AG09319 (cell line): Measurements from ENCODE around the gene TRIM54.

ENCODE experiments used
- DNase-seq: peaks from one replicate; pipeline ENCODE4 v3.0.0-alpha.2; 2010; ENCODE audit warnings: low read depth; ENCODE audit errors: extremely low read depth
- TF ChIP-seq, protein P1 (sequence below): IDR thresholded peaks from 2 replicates; pipeline ENCODE4 v1.5.1; 2011; ENCODE audit warnings: low read depth, mild to moderate bottlenecking, inconsistent platforms, low read length, moderate library complexity

Gene TRIM54

GRCh38 chr2:27275211-27276150 is 6.7 kb upstream of the TRIM54 start, which contains the start of gene DNAJC5G:
Gene DNAJC5G (plus strand): TSS chr2:27275433. CDS start chr2:27276729, 1,296 bp downstream.
- DNase-seq, result no peak

DNA sequence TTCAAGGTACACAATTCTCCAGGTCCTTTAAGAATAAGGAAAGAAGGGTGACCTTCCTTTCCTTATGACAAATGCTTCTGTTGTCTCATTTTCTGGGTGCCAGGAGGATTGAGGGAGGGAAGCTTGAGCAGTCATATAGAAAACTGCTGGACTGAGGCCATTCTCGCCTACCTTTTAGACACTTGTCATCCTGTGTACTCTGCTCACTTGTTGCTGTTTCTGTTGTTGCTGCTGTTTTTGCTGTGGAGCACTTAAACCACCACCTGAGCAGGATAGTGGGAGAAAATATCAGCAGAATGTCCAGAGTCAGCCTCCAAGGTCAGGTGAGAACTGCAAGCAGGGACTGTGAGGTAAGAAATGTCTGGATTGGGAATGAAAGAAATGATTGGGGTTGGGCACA is 4.2 kb upstream of the TRIM54 start:
- no peak for DNase-seq
- TF ChIP-seq, protein P1, sequence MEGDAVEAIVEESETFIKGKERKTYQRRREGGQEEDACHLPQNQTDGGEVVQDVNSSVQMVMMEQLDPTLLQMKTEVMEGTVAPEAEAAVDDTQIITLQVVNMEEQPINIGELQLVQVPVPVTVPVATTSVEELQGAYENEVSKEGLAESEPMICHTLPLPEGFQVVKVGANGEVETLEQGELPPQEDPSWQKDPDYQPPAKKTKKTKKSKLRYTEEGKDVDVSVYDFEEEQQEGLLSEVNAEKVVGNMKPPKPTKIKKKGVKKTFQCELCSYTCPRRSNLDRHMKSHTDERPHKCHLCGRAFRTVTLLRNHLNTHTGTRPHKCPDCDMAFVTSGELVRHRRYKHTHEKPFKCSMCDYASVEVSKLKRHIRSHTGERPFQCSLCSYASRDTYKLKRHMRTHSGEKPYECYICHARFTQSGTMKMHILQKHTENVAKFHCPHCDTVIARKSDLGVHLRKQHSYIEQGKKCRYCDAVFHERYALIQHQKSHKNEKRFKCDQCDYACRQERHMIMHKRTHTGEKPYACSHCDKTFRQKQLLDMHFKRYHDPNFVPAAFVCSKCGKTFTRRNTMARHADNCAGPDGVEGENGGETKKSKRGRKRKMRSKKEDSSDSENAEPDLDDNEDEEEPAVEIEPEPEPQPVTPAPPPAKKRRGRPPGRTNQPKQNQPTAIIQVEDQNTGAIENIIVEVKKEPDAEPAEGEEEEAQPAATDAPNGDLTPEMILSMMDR, result no peak

More at GRCh38 chr2:27275211-27276150, 6.7 kb upstream of the TRIM54 start, which contains the start of gene DNAJC5G:
- TF ChIP-seq, protein P1, result no peak

DNA sequence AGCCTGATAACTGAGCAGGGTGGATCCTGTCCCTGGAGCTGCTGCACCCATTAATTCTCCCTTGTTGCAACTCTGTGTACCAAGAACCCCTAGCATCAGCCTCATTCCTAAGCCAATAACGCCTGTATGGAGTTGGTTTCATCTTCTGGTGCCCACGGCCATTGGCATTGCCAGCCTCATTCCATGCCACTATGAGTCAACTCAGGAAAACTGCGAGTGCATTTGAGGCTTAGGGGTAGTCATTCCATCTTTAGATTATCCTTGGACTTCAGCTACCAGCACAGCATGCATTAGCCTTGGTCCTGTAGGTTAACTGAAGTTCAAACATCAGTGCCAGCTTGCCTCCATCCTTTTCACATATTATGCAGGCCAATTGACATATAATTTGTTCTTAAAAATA is 1.4 kb upstream of the TRIM54 start:
- TF ChIP-seq, protein P1, result no peak
- no peak for DNase-seq

DNA sequence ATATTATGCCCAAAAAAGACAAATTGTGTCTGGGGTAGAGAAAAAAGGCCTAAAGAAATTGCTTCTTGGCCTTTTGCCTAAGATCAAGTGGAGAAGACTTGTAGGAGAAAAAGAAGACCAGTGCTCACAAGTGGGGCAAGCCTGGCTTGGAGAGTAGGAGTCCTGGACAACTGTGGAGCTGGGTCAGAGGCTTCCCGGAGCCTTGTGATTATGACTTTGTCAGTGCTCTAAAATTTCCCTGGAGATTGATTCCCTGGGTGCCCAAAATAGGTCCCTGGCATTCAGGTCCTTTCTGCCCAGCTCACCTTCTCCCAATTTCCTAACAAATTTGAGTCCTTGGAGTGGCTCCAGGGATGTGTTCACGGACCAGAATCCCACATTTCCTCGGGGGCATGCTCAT is 787 bp upstream of the TRIM54 start:
- TF ChIP-seq, protein P1, result no peak

DNA sequence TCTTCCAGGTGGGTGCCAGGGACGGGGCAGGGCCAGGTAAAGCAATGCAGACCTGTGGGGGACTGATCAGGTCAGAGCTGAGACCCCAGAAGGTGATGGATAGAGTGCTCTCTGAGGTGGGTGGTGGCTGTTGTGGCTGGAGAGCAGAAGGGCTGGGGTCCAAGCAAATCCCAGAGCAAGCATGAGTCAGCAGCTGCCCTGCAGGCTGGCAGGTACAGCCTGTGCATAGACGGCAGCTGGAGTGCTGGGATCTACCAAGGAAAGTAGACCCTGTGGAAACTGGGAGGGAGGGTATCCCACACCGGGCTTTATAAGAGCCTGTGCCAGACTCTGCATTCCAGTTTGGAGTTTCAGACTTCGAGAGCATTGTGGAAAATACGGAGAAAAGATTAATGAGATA is 663 bp downstream of the TRIM54 start:
- TF ChIP-seq, protein P1, result no peak

More for the DNA sequence above, 787 bp upstream of the TRIM54 start:
- no peak for DNase-seq

GRCh38 chr2:27284996-27285395 is 2.8 kb downstream of the TRIM54 start:
- no peak for DNase-seq
- TF ChIP-seq, protein P1, result no peak

More for the DNA sequence above, 663 bp downstream of the TRIM54 start:
- no peak for DNase-seq

DNA sequence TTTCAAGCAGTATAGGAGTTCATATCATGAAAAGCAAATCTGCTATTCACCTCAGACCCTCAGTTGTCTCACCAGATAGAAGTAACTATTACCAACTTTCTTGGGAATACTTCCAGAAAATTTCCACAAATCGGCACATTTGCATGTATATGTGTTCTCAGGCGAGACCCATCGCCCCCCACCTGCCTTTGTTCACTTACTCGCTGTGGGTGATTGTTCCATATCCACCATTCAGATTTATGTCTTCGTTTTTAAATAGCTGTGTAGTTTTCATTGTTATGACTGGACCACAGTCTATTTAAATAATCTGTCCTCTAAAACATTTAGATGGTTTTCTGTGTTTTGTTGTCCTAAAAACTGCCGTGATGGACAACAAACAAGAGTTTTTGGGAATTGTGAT is 3.3 kb downstream of the TRIM54 start:
- TF ChIP-seq, protein P1, result no peak

More for the DNA sequence above, 3.3 kb downstream of the TRIM54 start:
- DNase-seq, result no peak
